ENCODE data around the gene UPK2. TPM values are rescaled to one million over a fixed set of nuclear protein-coding genes. Genes with fewer than 3 reads are reported as not detected.

UPK2 gene
- total RNA-seq: not detected

- DNase-seq (ENCODE audit: low spot score in 2 of 2) (peak; percentile 83 to 95), FAIRE-seq (no peak)
Measured at GRCh38 chr11:118956094-118956846, at the start of gene UPK2. Gene UPK2 (plus strand): TSS chr11:118956298. CDS start chr11:118956351, 53 bp downstream.

GRCh38 chr11:118907051-118908042 is 48.8 kb upstream of the UPK2 start:
- FAIRE-seq (no peak), DNase-seq (ENCODE audit: low spot score in 2 of 2) (peak; percentile 82 to 85)

- DNase-seq (ENCODE audit: low spot score in 2 of 2) (no peak), FAIRE-seq (no peak)
Measured at GRCh38 chr11:118908264-118908663, 47.8 kb upstream of the UPK2 start.

- DNase-seq (ENCODE audit: low spot score in 2 of 2) (peak in 1 of 2 donors; percentile 71), FAIRE-seq (no peak)
Measured at GRCh38 chr11:118908901-118909618, 47.0 kb upstream of the UPK2 start.

- FAIRE-seq (no peak), DNase-seq (ENCODE audit: low spot score in 2 of 2) (no peak)
Measured at GRCh38 chr11:118909619-118910308, 46.3 kb upstream of the UPK2 start.

- FAIRE-seq (no peak), DNase-seq (ENCODE audit: low spot score in 2 of 2) (peak in 1 of 2 donors; percentile 64)
Measured at GRCh38 chr11:118910309-118911112, 45.6 kb upstream of the UPK2 start.

GRCh38 chr11:118911113-118911879 is 44.8 kb upstream of the UPK2 start:
- FAIRE-seq (no peak), DNase-seq (ENCODE audit: low spot score in 2 of 2) (no peak)

GRCh38 chr11:118911880-118912741 is 44.0 kb upstream of the UPK2 start:
- FAIRE-seq (no peak), DNase-seq (ENCODE audit: low spot score in 2 of 2) (no peak)

GRCh38 chr11:118912742-118913410 is 43.2 kb upstream of the UPK2 start:
- no peak for FAIRE-seq
- DNase-seq (ENCODE audit: low spot score in 2 of 2): no peak

GRCh38 chr11:118913411-118914125 is 42.5 kb upstream of the UPK2 start:
- FAIRE-seq: no peak
- no peak for DNase-seq (ENCODE audit: low spot score in 2 of 2)

- FAIRE-seq (no peak), DNase-seq (ENCODE audit: low spot score in 2 of 2) (no peak)
Measured at GRCh38 chr11:118914178-118914918, 41.8 kb upstream of the UPK2 start.

GRCh38 chr11:118914987-118915386 is 41.1 kb upstream of the UPK2 start:
- no peak for FAIRE-seq
- no peak for DNase-seq (ENCODE audit: low spot score in 2 of 2)

- DNase-seq (ENCODE audit: low spot score in 2 of 2) (no peak), FAIRE-seq (no peak)
Measured at GRCh38 chr11:118915396-118915795, 40.7 kb upstream of the UPK2 start.

- no peak for DNase-seq (ENCODE audit: low spot score in 2 of 2)
- no peak for FAIRE-seq
Measured at GRCh38 chr11:118915941-118916841, 39.9 kb upstream of the UPK2 start.

Data from frontal cortex (tissue), 4 donors.